Measurements from ENCODE around the gene RBM4.
A peak's percentile ranks its signal among the peaks of the same experiment; 100 is the strongest.

Gene RBM4

GRCh38 chr11:66659763-66660162, 21.3 kb downstream of the RBM4 start:
- no peak for DNase-seq (ENCODE audit: low spot score)

DNA sequence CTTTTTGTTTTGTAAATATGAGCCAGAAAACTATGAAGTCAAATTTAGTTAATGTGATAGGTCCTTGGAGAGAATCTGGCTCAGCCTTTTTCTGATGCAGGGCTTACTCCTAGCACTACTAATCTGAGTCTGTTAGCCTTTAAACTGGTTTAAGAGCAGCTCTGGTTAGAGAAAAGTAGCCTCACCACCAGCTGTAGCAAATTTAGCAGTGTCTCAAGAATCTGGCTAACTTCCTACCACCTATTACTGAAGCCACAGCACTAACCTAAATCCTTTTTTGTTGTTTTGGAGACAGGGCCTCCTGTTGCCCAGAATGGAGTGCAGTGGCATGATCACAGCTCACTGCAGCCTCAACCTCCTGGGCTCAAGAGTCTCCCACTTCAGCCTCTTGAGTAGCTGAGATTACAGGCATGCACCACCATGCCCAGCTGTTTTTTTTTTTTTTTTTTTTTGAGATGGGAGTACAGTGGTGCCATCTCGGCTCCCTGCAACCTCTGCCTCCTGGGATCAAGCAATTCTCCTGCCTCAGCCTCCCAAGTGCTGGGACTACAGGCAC, 25.3 kb downstream of the RBM4 start:
- DNase-seq (ENCODE audit: low spot score) = no peak

- DNase-seq (ENCODE audit: low spot score) = no peak
These were observed 26.9 kb downstream of the RBM4 start for GRCh38 chr11:66665369-66665768.

DNA sequence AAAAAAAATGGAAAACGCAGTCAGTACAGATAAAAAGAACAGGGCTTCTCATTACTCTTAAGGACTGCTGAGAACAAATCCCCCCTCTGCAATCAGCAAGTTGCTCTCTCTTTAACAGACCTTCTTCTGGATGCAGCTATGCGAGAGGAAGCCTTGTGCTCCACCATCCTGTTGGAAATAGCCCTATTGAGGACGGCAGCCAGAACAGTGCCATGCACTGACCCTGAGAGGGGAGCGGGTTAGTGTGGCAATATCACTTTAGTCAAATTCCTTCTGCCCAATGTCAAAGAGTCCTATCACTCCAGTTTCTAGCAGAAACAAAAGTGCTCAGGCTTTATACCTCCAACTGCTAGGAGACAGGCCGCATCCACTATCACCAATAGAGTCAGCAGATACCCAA, 32.3 kb downstream of the RBM4 start:
- no peak for DNase-seq (ENCODE audit: low spot score)

GRCh38 chr11:66674964-66675602, 36.6 kb downstream of the RBM4 start:
- peak; percentile 77 for DNase-seq (ENCODE audit: low spot score)

DNA sequence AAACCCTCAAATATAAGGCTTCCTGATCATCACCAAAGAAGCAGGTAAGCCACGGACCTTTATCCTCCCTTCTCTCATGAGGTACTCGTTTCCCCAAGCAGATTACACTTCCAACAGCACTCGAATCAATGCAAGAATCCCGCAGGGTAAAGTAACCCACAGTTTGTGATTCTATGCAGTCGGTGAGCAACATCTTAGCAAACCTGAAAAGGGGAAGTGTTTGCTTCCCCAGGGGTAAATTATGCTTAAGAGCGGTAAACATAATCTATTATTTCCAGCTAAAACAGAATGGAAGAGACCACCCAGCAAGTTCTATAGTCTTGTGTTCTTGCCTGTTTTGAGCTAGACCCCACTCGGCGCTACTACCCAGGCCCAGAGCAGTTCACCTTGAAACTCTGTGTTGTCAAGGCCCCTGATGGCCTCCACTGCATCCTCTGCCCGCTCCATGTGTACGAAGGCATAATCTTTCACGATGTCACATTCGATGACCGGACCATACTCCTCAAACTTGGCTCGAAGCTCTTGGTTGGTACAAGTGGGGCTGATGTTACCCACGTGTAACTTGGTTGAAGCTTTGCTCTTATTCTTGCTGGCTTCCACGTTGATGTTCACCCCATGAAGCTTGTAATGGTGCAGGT, 37.9 kb downstream of the RBM4 start:
- no peak for DNase-seq (ENCODE audit: low spot score)

DNA sequence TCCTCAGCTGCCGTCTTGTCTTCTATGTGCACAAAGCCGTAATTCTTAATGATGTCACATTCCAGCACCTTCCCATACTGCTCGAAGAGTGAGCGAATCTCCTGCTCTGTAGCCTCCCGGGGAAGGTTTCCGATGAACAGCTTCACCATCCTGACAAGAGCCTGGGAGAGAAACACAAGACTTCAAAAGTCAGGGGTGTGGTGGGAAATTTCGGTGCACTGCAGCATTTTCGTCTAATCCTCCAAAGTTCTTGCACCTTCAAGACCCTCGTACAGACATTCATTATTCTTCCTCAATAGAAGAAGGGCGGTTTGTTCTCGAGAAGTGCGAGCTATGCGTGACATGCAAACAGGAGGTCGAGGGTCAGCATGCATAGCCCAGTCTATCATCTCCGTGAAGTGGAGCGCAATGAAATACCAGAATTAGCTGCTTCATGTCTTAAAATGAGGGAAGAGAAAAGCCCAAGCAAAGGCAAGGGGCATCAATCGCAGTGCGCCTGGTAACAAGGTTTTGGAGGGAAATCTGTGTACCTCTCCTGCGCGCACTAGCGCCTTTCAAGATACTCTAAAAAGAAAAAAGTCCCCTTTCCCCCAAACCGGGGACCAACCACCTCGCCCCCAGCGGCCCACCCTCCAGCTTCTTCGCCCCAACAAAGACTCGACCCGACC, 38.6 kb downstream of the RBM4 start:
- no peak for DNase-seq (ENCODE audit: low spot score)

GRCh38 chr11:66677599-66678375, 39.3 kb downstream of the RBM4 start, which contains the start of gene RBM4B:
RBM4B (minus strand) TSS chr11:66677887; CDS start chr11:66677079, 808 bp downstream.
- peak; percentile 100 for DNase-seq (ENCODE audit: low spot score)

DNA sequence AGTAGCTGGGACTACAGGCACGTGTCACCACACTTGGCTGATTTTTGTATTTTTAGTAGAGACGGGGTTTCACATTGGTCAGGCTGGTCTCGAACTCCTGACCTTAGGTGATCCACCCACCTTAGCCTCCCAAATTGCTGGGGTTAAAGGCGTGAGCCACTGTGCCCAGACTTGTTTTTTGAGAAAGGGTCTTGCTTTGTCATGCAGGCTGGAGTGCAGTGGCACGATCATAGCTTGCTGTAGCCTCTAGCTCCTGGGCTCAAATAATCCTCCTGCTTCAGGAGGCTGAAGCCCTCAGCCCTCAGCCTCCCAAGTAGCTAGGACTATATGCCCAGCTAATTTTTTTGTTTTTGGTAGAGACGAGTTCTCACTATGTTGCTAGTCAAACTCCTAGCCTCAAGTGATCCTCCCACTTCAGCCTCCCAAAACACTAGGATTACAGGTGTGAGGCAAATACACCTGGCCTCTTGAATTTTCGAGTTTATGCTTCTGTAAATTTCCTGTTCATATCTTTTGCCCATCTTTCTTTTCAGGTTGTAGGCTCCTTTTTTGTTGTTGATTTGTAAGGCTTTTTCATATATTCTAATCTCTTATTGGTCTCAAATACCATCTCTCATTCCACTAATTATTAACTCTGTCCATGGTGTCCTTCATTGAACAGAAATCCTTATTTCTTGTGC, 42.6 kb downstream of the RBM4 start:
- DNase-seq (ENCODE audit: low spot score) = no peak

DNA sequence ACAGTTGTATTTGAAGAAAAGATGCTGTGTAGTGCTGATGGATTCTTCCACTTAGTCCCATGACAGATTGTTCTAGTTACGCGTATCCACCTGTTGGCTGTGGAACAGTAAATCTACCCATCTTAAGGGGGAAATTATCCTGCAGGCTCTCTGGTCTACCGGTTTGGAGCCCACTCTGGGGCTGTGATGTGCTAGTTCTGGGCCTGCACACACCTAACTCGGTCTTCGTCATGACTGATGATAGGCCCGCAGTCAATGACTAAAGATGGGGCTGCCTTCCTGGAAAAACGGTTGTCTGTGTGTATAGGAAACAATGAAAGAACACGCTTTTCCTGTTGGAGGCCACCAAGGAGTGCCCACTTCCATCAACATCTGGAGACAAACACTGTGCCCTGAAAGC, 45.4 kb downstream of the RBM4 start:
- peak; percentile 34 for DNase-seq (ENCODE audit: low spot score)

GRCh38 chr11:66684635-66685034, 46.1 kb downstream of the RBM4 start:
- DNase-seq (ENCODE audit: low spot score) = peak; percentile 58

DNA sequence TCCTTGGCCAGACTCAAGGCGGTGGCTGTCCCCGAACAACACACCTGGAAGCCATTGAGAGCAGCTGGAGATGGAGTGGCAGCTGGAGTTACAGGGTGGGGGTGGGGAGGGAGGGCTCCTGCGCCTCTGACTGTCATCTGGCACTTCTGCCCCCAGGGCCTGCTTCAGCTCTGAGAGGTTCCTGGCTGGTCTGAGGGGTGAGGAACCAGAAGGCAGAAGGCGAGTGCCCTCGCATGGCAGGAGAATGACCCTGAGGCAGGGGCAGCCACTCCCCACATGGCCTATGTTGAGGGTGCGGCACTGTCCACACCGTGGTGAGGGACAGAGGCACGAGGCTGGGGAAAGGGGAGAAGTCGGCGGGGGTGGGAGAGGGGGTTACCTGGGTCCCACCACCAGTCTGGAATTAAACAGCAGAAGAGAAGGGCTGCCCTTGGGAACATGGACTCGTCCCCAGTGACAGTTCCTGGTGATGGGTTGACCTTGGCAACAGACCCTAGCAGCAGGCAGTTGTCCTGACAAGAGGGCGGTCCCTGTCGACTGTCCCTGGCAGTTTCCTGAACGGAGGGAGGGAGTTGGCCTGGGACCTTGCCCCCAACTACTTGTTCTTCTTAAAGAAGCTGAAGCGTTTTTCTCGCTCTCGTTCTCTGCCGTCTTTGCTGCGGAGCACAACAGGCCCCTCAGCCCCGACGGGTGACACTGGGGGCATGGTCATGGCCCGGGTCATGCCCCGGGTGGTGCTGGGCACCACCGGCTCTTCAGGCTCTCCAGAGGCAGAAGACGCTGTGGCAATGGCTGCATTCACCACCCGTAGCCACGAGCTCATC, 47.0 kb downstream of the RBM4 start:
- DNase-seq (ENCODE audit: low spot score) = peak; percentile 38

DNA sequence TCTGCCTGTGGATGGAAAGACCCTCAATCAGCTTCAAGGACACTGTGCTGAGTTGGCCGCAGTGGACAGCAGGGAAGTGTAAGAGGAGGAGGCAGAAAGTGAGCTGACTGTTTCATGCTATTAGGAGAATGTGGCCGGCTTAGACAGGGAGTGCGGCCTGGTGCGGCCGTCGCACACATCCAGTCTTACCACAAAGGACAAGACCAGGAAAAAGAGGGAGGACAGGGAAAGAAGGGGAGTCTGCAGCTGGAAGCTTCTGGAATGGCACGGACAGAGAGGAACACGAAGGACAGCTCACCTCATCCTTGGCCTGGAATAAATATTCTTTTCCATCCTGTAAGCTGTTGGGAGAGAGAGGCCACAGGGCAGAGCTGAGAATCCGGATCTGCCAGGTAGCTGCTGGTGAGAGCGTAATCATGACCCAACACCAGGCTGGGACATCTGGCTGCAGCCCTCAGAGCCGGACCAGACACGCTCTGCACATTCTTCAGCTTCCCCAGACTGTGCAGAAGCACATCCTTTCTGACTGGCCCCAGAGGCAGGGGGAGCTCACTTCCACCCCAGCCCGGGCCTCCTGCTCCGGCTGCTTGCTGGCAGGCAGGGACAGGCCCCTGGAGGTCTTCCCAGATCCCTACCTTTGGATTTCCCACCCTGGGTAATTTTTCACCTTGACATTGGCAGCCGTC, 47.7 kb downstream of the RBM4 start:
- DNase-seq (ENCODE audit: low spot score) = peak; percentile 55

DNA sequence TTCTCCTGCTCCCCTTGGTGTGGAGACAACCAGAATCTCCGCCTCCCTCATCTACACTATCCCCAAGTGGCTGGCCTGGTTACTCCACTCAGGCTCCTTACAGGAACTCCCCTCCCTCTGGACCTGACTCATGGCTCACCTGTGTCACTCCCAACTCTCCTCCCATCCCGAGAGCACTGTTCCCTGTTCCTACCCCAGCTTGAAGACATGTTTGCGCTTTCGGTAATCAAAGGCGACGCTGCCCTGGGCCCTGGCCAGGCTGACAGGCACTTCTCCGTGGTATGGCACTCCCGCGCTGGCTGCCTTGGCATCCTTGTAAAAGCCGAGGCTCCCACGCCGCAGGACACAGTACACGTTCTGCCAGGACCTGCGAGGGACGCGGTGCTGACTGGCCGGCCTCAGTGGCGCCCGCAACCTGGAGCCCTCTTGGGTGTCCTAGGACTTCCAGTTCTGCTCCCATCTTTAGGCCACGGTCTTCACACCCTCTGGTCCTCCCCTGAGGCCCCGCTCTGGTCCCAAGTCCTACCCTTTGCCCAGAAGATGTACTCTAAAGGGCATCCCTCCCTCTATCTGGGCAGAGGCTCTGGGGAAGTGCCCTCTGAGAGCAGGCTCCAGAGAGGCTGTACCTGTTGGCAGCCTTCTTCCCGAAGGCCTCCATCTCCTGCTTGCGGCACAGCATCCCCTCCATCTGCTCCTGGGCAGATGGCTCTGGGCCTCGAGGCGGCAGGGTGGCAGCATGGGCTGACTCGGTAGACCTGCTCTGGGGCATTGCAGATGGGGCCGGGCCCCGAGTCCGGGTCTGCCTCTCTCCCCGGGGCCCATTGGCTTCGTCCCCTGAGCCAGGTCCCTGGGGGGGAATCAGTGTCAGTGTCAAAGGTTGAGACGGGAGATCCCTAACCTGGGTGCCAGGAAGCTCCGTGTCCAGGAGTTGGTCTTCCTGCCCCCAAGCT, 48.6 kb downstream of the RBM4 start:
- peak; percentile 45 for DNase-seq (ENCODE audit: low spot score)

DNA sequence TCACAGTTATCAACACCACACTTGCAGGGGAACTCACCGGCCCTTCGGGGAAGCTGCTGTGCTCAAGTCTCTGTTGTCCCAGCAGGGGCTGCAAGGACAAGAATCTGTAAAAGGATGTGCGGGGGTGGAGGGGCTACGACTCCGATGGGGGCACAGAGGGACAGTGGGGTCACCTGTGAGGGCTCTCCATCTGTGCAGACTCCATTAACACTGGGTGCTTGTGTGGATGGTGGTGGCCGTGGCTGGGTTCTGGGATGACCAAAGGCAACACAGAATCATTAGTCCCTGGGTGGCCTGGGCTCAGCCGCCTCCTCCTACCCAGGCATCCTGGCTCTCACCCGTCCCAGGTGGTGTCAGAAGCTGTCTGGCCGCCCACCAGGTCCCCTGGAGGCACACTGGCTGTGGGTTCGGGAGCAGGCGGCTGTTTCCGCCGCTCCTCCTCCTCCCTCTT, 49.4 kb downstream of the RBM4 start:
- peak; percentile 57 for DNase-seq (ENCODE audit: low spot score)

GRCh38 chr11:66688561-66689534, 50.3 kb downstream of the RBM4 start:
- peak; percentile 37 for DNase-seq (ENCODE audit: low spot score)
